Measurements from ENCODE around the gene PLA2G4B. TPM values are rescaled to one million over a fixed set of nuclear protein-coding genes. Genes with fewer than 3 reads are reported as not detected.
"Not testable (repeated sequence)": the region's sequence is repeated elsewhere in the genome, so short reads cannot be mapped to it uniquely, and the experiment has no call there.

PLA2G4B gene
- total and polyA plus RNA-seq, 5 donors: 1.8 to 7.1 (median 5.7) TPM

DNA sequence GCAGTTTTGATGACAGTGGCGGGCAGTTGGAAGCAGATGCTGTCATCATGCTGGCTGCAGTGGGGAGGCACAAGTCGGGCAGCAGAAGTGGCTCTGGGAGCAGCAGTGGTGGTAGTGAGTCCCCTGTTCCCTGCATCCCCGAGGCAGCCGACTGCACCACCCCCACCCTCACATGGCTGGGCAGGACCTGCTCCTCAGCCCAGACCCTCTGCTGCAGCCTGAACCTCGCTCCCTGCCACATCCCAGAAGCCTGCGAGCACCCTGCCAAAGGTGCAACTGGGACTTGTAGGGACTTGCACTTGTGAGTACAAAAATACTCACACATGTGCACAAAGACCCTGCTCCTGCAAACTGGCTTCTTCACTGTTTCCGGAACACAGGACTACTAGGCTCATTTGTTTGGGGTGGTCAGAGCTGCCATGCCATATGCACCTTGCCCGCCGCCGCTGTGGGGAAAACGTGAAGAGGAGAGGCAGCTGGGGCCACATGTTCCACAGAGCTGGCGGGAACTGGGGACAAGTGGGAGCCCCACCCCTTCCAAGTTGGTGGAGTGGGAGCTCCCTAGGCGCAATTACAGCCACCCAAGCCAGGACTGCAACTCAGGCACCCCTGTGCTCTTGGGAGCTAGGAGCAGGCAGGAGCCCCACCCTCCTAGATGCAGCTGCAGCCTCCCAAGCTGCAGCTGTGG, 8.5 kb upstream of the PLA2G4B start:
- Histone ChIP-seq H3K4me1 (ENCODE audit: control insufficient read depth, insufficient read depth, low read length) (no peaks in the 10 kb centered on the region), H3K4me3 (ENCODE audit: low read length) (no peak overlapping the region), H3K27ac (ENCODE audit: low read length) (no peak overlapping the region), H3K27me3 (ENCODE audit: control insufficient read depth, insufficient read depth) (no peaks in the 10 kb centered on the region), H3K9me3 (ENCODE audit: control insufficient read depth, low read length) (no peaks in the 10 kb centered on the region)
- peak in 1 of 3 donors; percentile 50 for DNase-seq
- 93% methylated on average over 13 of the region's 13 CpGs for WGBS
- intact Hi-C loops (cut with DNase I): loop anchor here in 1 of 4 donors (5.0 kb wide), 1 partner anchor 152 kb away; no protein-coding TSS in a partner anchor
- ATAC-seq: no peak

DNA sequence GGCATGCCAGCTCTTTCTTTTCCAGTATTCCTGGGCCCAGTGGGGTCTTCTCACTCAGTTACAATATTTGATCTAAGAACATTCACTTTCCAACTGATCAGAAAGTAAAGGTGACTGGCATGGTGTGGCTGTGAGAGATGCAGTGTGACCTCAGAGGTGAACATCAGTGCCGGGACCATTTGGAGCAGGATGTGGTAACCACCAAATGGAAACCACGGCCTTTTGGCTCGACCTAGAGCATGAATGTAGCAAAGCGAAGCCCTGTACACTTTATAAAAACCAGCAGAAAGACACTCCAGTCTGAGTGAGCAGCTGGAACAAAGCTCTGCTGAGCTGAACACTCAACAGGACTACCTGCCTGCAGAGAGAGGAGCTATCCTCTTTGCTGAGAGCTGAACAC, 7.4 kb upstream of the PLA2G4B start:
- H3K27ac ChIP-seq (ENCODE audit: low read length); H3K4me3 ChIP-seq (ENCODE audit: low read length); intact Hi-C loops (cut with DNase I); H3K9me3 ChIP-seq (ENCODE audit: control insufficient read depth, low read length); ATAC-seq; H3K4me1 ChIP-seq (ENCODE audit: control insufficient read depth, insufficient read depth, low read length); H3K27me3 ChIP-seq (ENCODE audit: control insufficient read depth, insufficient read depth): not testable (repeated sequence)
- DNase-seq: peak in 1 of 3 donors; percentile 9
- 81% methylated on average over 4 of the region's 4 CpGs for WGBS

DNA sequence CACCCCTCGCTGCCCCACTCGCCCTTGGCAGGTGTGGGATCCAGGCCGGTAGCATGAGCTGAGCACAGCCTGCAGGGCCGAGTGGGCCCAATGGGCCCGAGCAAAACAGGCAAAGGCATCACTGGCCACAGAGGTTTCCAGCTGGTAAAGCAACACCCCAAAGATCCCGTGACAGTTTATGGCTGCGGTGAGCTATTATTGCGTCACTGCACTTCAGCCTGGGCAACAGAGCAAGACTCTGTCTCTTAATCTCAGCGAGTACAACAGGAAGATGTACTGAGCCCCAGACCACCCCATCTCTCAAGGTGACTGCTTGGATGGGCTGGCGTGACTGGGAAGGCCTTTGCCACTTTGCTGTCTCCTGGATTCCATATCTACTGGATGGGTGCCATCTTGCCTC, 6.4 kb upstream of the PLA2G4B start:
- H3K4me1 ChIP-seq (ENCODE audit: control insufficient read depth, insufficient read depth, low read length): no peaks in the 10 kb centered on the region
- intact Hi-C loops (cut with DNase I): no loop called here
- no peak overlapping the region for H3K4me3 ChIP-seq (ENCODE audit: low read length)
- WGBS: 89% methylated on average over 10 of the region's 10 CpGs
- no peak overlapping the region for H3K27ac ChIP-seq (ENCODE audit: low read length)
- no peaks in the 10 kb centered on the region for H3K27me3 ChIP-seq (ENCODE audit: control insufficient read depth, insufficient read depth)
- no peaks in the 10 kb centered on the region for H3K9me3 ChIP-seq (ENCODE audit: control insufficient read depth, low read length)
- ATAC-seq (no peak), DNase-seq (no peak)

DNA sequence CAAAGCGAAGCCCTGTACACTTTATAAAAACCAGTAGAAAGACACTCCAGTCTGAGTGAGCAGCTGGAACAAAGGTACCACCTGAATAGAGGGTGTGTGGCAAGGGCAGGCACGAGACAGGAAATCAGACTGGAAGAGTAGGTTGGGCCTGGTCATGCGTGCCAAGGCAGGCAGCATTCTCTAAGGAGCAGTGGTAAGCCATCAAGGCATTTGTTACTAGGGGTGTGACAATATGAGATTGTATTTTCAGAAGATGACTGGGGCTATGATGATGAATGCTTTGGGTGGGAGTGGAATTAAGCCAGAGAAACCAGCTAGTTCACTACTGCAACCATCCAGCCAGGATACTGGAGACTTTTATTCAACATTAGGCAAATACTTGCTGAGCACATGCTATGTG, 5.8 kb upstream of the PLA2G4B start:
- no peaks in the 10 kb centered on the region for H3K27me3 ChIP-seq (ENCODE audit: control insufficient read depth, insufficient read depth)
- H3K9me3 ChIP-seq (ENCODE audit: control insufficient read depth, low read length): no peaks in the 10 kb centered on the region
- H3K4me1 ChIP-seq (ENCODE audit: control insufficient read depth, insufficient read depth, low read length): no peaks in the 10 kb centered on the region
- no peak overlapping the region for H3K27ac ChIP-seq (ENCODE audit: low read length)
- ATAC-seq: no peak
- no peak overlapping the region for H3K4me3 ChIP-seq (ENCODE audit: low read length)
- DNase-seq: peak in 1 of 3 donors; percentile 4
- intact Hi-C loops (cut with DNase I): no loop called here
- WGBS: 76% methylated on average over 3 of the region's 3 CpGs

DNA sequence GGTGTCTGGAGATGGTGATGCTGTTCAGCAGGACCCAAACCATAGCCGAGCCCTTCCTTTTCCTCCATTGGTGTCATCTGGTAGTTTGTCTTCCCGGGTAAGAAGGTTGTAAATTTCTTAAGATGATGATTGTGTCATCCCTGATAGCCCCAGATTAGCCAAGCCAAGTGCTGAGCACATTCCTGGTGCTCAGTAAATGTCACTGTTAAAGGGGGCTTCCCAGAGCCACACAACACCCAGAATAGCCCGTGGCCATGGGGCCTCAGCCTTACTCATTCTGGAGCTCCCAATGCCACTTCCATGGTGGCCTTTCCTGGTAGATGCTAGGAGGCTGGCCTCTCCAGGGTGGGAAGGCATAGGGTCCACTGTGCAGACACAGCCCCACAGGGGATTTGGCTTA, 4.6 kb upstream of the PLA2G4B start:
- ATAC-seq (no peak), DNase-seq (peak in 1 of 3 donors; percentile 16)
- Histone ChIP-seq H3K27ac (ENCODE audit: low read length) (no peak overlapping the region), H3K4me3 (ENCODE audit: low read length) (no peak overlapping the region), H3K27me3 (ENCODE audit: control insufficient read depth, insufficient read depth) (no peaks in the 10 kb centered on the region), H3K9me3 (ENCODE audit: control insufficient read depth, low read length) (no peaks in the 10 kb centered on the region), H3K4me1 (ENCODE audit: control insufficient read depth, insufficient read depth, low read length) (no peaks in the 10 kb centered on the region)
- intact Hi-C loops (cut with DNase I): no loop called here
- WGBS: 91% methylated on average over 3 of the region's 3 CpGs

DNA sequence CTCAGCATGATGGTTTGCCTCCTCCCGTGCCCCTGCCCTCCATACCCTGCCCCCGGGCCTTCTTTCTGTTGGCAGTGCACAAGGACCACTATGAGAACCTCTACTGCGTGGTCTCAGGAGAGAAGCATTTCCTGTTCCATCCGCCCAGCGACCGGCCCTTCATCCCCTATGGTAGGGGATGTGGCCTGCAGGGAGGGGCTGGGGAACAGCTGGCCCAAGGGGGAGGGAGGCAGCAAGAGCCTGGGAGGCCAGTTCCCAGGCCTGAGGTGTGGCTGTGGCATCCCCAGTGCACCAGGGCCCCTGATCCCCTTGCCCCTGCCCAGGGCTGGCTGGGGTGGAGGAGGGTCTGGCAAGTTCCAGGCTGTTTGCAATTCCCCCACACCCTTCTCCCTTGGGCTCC, 2.6 kb upstream of the PLA2G4B start:
- Histone ChIP-seq H3K9me3 (ENCODE audit: control insufficient read depth, low read length) (no peaks in the 10 kb centered on the region), H3K27ac (ENCODE audit: low read length) (no peak overlapping the region), H3K4me1 (ENCODE audit: control insufficient read depth, insufficient read depth, low read length) (no peaks in the 10 kb centered on the region), H3K27me3 (ENCODE audit: control insufficient read depth, insufficient read depth) (no peaks in the 10 kb centered on the region), H3K4me3 (ENCODE audit: low read length) (no peak overlapping the region)
- WGBS: 50% methylated on average over 6 of the region's 6 CpGs
- ATAC-seq: no peak
- no peak for DNase-seq
- intact Hi-C loops (cut with DNase I): no loop called here

DNA sequence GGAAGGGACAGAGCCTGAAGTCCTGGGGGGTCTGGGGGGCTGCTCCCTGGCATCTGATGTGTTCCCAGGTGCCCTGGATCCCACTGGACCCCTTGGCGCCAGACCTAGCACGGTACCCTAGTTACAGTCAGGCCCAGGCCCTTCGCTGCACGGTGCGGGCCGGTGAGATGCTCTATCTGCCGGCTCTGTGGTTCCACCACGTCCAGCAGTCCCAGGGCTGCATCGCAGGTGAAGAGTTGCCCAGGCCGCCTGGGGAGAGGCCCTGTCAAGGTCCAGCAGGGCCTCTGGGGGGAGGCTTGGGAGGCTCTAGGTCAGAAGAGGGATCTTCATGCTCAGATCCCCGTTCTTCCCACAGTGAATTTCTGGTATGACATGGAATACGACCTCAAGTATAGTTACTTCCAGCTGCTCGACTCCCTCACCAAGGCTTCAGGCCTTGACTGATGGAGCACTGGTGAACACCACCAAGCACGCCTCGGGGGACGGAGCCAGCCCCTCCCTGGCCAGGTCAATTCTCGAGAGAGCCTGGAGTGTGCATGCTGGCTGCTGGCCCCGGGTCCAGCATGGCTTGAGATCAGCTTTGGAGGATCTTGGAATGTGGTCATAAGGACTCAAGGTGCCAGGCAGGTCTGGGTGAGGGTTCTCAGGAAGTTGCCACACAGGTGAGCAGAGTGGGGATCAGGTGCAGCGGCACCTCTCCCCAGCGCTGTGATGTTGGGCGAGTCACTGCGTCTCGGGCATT, 1.8 kb upstream of the PLA2G4B start:
- WGBS: 97% methylated on average over 23 of the region's 23 CpGs
- Histone ChIP-seq H3K27me3 (ENCODE audit: control insufficient read depth, insufficient read depth) (no peaks in the 10 kb centered on the region), H3K4me3 (ENCODE audit: low read length) (no peak overlapping the region), H3K9me3 (ENCODE audit: control insufficient read depth, low read length) (no peaks in the 10 kb centered on the region), H3K27ac (ENCODE audit: low read length) (no peak overlapping the region), H3K4me1 (ENCODE audit: control insufficient read depth, insufficient read depth, low read length) (no peaks in the 10 kb centered on the region)
- DNase-seq (no peak), ATAC-seq (no peak)
- intact Hi-C loops (cut with DNase I): no loop called here

DNA sequence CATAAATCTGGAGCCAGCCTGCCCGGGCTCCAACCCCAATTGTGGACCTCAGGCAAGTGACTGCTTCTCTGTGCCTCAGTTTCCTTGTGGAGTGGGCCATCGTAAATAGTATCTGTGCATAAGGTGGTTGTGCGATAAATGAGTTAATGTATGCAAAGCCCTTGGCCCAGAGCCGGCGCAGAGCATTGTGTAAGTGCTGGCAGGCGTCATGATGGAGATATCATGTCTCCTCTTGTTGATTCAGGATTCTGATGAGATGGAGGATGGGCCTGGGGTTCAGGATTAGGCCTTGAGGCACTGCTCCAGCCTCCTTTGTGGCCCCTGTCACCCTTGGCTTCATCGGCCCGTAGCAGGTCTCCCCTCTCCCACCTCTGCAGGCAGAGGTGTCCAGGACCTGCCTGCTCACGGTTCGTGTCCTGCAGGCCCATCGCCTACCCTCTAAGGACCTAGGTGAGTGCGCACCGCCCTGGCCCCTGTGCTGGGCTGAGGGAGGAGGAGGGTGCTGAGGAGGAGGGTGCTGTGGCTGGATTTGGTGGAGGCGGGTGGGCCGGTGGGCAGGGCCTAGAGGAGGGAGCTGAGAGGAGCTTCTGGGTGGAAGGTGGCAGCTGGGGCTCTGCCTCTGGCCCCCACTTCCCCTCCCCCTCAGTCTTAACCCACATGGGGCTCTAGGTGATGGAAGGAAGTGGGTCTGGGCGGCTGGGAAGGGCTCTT, 1.3 kb downstream of the PLA2G4B start:
- Histone ChIP-seq H3K4me1 (ENCODE audit: control insufficient read depth, insufficient read depth, low read length) (no peaks in the 10 kb centered on the region), H3K27me3 (ENCODE audit: control insufficient read depth, insufficient read depth) (no peaks in the 10 kb centered on the region), H3K9me3 (ENCODE audit: control insufficient read depth, low read length) (no peaks in the 10 kb centered on the region), H3K4me3 (ENCODE audit: low read length) (no peak overlapping the region), H3K27ac (ENCODE audit: low read length) (no peak overlapping the region)
- WGBS: 85% methylated on average over 16 of the region's 16 CpGs
- ATAC-seq (no peak), DNase-seq (no peak)
- intact Hi-C loops (cut with DNase I): no loop called here

DNA sequence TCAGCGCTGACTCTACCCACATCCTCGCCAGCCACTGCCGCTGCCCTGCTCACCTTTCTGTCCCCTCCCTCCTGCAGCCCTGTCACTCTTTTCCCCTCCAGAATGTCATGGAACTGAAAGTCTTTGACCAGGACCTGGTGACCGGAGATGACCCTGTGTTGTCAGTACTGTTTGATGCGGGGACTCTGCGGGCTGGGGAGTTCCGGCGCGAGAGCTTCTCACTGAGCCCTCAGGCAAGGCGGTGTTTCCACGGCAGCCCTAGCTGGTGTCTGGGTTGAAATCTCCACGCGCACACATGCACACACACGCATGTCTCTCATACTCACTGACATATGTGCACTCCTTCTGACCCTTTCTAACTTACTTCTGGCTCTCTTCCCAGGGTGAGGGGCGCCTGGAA, 2.0 kb downstream of the PLA2G4B start:
- intact Hi-C loops (cut with DNase I): no loop called here
- DNase-seq: no peak
- WGBS: 90% methylated on average over 15 of the region's 15 CpGs

DNA sequence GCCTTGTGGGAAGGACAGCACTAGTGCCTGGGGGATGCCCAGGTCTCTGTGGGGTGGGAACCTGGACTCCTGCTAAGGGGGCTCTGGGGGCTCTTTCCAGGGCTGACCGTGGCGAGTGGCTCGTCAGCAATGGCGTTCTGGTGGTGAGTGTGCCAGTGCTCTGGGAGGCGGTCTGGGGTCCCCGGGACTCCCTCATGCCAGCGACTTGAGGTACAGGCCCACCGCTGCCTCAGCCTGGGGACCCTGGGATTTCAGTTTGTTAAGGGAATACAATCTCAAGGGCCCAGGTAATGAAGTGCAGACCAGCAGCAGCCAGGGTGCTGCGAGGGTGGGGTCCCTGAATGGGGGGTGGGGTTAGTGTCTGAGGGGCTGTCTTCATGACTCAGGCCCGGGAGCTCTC, 2.5 kb downstream of the PLA2G4B start:
- Histone ChIP-seq H3K4me3 (ENCODE audit: low read length) (no peak overlapping the region), H3K27me3 (ENCODE audit: control insufficient read depth, insufficient read depth) (no peaks in the 10 kb centered on the region), H3K27ac (ENCODE audit: low read length) (no peak overlapping the region), H3K4me1 (ENCODE audit: control insufficient read depth, insufficient read depth, low read length) (no peaks in the 10 kb centered on the region), H3K9me3 (ENCODE audit: control insufficient read depth, low read length) (no peaks in the 10 kb centered on the region)
- intact Hi-C loops (cut with DNase I): no loop called here
- 92% methylated on average over 10 of the region's 10 CpGs for WGBS
- DNase-seq (no peak), ATAC-seq (no peak)

More for the DNA sequence above, 2.0 kb downstream of the PLA2G4B start:
- Histone ChIP-seq H3K27ac (ENCODE audit: low read length) (no peak overlapping the region), H3K4me1 (ENCODE audit: control insufficient read depth, insufficient read depth, low read length) (no peaks in the 10 kb centered on the region), H3K4me3 (ENCODE audit: low read length) (no peak overlapping the region), H3K27me3 (ENCODE audit: control insufficient read depth, insufficient read depth) (no peaks in the 10 kb centered on the region), H3K9me3 (ENCODE audit: control insufficient read depth, low read length) (no peaks in the 10 kb centered on the region)
- ATAC-seq: no peak

DNA sequence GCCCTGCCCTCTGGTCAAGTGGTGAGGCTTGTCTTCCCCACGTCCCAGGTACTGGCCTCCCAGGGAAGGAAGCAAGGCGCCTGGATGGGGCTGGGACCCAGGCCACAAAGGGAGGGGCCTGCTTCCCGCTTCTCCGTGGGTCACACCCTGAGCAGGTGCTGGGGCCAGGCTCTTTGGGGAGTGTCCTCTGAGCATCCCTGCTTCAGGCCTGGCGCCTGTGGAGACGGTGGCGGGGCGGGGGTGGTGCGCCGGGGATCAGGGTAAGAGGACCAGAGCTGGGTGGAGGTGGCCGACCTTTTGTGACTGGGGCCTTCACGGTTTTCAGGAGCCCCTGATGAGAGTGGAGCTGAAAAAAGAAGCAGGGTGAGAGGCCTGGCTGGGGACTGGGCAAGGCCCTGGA, 3.6 kb downstream of the PLA2G4B start:
- H3K9me3 ChIP-seq (ENCODE audit: control insufficient read depth, low read length): no peaks in the 10 kb centered on the region
- no peak overlapping the region for H3K27ac ChIP-seq (ENCODE audit: low read length)
- H3K4me3 ChIP-seq (ENCODE audit: low read length): no peak overlapping the region
- no peaks in the 10 kb centered on the region for H3K27me3 ChIP-seq (ENCODE audit: control insufficient read depth, insufficient read depth)
- H3K4me1 ChIP-seq (ENCODE audit: control insufficient read depth, insufficient read depth, low read length): no peaks in the 10 kb centered on the region
- DNase-seq (no peak), ATAC-seq (no peak)
- WGBS: 77% methylated on average over 12 of the region's 12 CpGs
- intact Hi-C loops (cut with DNase I): no loop called here
